ENCODE results near the gene MAP4K4.

Gene MAP4K4

DNA sequence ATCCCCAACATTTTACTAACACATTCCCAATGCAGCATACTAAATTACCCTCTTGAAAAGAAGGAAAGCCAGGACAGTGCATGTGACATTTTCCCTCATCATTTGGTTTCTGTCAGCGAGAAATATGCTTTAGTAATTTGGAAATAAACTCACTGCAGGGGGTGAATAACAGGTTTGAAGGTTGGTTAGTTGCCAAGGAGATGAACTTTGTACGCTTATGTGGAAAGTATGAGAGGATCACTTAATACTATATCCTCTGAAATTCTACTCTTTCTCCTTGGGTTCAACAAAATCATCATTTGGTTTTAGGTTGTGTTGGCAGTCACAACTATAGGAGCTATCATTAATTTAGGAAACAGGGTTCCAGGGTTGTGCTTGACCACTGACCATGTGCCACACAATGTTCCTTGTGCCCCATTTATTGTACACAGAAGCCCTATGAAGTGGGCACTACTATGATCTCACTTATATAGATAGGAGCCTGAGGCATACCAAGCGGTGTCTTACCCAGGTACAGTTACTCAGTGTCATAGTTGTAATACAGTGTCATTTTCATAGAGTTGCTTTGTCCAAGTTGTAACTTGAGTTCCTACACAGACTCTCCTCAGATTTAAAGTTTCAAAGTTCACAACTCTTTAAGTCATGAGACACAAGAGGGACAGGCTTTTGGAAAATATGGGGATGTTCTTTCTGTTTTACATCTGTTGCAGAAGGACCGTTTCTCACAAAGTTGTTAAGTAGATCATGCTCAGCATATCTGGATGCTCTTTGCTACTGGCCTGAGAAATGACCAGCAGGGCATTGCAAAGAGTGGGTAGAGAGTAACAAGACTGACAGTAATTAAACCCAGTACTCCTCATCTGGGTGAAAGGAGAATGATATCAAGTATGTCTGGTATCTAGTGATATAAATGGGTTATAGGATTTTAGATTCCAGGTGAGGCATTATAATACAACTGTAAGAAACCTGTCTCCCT lies 91.8 kb downstream of the MAP4K4 start:
- no peak for DNase-seq (ENCODE audit: low read depth in 2 of 3, low spot score in 1 of 3)

DNA sequence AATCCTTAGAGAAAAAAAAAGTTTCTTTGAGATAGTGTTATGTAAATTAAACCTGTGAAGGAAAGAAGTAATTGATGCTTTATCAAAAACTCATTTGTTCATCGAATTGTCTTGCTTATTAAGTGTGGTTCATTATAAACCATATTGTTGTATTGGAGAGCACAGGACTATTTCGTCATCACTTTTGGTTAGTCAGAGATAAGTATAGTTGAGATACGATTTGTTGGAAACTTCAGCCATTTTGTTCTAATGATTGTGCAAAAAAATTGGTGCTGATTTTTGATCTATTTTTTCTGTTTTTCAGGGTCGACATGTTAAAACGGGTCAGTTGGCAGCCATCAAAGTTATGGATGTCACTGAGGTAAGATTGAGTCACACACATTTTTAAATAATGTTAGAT lies 92.9 kb downstream of the MAP4K4 start:
- no peak for DNase-seq (ENCODE audit: low read depth in 2 of 3, low spot score in 1 of 3)

DNA sequence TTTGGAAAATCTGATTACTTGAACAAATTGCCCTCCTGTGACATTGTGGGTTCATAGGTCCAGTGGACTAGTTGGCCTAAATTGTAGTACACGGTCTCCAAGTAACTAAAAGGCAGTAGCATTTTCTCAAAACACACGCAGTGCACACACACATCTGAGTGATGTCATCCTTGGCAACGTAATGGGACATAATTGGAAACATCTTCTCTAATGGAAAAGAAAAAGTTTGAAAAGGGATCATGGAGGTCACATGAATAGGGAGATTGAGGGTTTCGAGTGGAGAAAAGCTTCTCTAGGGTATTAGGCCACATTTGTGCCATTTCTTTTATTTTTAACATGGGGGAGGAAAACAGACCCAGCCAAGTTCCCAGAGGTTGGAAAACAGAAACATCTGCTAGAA lies 93.3 kb downstream of the MAP4K4 start:
- DNase-seq (ENCODE audit: low read depth in 2 of 3, low spot score in 1 of 3), result no peak

DNA sequence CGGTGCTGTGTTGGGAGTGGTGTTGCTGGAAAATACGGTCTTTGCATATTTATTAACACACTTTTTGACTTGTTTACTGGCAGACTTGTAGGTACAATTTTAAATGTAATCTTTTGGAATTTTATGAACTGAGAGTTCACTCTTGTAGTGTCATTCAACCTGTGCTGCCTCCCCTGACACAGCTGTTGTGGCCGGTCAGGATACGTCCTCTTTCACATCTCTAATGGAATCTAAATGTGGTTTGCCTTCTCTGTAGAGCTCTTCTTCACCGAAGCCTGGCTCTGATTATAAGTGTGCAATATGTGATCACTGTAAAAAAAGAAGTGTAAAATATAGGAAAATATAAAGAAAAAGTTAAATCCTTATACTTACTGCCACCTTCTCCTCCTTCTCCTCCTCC lies 94.7 kb downstream of the MAP4K4 start:
- DNase-seq (ENCODE audit: low read depth in 2 of 3, low spot score in 1 of 3), result no peak

DNA sequence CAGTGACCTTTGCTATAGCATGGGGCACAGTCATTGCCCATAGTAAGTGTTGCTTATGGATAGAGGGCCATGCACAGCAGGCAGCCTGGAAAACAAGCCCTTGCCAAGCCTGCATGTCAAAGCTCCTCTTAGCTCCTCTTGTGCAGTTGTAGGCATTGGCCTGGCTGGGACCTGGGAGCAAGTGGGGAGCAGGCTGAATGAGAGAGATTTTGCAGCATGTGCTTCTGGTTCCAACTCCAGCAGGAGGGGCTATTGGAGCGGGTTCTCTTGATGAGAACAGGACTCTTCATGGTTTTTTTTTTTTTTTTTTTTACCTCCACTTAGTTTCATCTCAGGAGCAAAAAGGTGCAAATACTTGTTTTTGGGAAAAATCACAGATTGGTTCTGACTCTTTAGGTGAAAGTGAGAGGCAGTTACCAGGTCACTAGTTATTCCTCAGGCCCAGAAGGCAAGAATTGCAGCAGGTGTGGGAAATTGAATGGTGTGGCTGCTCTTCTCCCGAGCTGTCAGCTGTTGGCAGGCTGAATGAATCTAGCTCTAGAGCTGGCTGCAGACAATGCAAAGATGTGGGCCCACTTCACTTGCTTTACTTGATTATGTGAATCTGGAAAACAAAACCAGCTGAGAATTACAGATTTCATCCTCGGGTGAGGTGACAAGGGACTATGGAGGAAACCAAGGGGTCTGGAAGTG lies 95.9 kb downstream of the MAP4K4 start:
- DNase-seq (ENCODE audit: low read depth in 2 of 3, low spot score in 1 of 3), result no peak

DNA sequence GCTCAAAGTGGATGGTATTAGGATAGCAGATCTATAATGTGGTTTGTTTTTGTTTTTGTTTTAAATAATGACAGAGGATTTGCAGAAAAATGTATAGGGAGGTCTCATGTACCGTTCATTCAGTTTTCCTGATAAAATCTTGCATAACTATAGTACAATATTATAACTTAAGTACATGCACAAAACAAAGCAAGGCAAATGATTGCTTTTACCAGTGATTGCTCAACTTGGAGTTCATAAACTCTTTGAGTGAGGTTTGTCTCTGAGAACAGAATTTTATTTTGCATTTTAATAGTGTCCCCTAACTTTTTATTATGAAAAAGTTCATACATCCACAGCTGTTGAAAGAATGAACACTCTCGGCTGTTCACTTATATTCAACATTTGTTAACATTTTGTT lies 96.6 kb downstream of the MAP4K4 start:
- DNase-seq (ENCODE audit: low read depth in 2 of 3, low spot score in 1 of 3), result no peak

DNA sequence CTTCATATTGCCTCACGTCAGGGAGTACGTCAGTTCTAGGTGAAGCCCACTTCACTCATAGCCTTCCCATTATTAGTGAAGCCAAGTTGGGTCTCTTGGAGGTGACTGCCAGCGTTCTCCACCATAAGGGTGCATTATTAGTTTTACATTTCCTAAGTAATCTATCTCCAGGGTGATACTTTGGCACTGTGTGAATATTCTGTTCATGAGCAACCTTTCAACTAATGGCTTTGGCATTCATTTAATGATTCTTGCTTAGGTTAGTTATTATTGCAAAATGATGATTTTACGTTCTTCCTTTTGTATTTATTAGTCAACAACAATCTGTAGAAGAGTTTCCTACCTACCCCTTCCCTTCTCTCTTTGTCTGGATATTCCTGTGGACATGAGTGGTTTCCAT lies 97.5 kb downstream of the MAP4K4 start:
- no peak for DNase-seq (ENCODE audit: low read depth in 2 of 3, low spot score in 1 of 3)

DNA sequence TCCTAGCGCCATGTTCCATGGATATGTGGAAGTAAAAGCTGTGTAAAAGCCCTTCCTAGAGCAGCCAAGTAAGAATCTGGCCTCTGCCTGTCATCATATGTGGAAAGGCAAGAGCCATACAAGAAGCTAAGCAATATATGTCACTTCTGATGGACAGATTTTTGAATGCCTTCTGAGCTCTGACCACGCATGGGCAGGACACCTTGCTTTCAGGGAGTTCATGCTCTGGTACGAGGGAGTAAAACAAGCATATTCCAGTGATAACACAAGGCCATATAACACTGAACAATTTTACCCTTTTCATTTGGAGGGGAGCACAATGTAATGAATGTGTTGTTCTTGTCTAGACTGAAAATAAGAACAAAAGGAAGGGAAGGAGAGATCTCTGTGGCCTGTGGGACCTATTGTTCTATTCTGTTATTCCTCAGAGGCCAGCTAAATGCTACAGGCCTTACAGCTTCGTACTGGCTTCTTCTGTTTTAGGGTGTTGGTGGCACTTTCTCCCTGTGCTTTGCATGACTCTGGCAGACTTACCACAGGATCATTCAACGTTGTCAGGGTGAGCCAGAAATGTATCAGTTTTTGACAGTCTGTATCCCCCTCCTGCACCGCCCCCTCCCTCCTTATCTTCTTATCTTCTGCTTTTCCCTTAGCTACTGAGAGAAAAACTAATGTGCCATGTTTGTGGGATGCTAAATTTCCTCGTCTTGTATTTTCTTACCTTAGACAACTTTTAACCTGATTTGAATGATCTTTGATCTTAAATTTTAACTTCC lies 99.5 kb downstream of the MAP4K4 start:
- DNase-seq (ENCODE audit: low read depth in 2 of 3, low spot score in 1 of 3), result no peak

DNA sequence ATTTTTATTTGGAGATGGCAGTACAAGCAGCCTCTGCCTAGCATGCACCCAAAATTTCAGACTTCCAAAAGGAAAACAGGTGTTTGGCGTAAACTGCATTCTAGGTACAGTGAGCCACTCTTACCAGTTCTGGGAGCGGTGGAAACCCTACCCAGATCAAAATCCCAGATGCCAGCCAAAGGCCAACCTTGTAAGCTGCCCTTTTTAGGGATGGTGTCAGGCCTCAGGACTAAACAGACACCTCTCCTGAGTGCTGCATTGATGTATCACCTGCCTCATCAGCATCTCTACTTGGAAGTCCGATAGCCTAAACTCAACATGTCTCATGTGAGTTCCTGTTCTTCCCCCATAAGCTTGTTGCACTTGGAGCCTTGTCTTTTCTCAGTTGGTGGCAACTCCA lies 104.0 kb downstream of the MAP4K4 start:
- no peak for DNase-seq (ENCODE audit: low read depth in 2 of 3, low spot score in 1 of 3)

DNA sequence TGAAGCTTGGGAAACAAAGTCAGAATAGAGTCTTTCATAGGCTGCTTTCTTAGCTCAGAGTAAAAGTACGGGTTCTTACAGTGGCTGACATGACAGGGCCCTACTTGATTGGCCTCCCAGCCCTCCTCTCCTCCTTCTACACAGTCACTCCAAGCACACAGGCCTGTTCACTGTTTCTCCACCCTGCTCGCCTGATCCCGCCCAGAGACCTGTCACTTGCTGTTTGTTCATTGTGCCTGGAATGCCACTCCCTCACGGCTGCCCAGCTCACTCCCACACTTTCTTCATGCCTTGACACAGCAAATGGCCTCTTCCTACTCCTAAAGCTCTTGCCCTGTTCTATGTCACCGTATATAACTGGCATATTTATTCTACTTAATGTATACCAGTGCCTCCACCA lies 104.8 kb downstream of the MAP4K4 start:
- no peak for DNase-seq (ENCODE audit: low read depth in 2 of 3, low spot score in 1 of 3)

DNA sequence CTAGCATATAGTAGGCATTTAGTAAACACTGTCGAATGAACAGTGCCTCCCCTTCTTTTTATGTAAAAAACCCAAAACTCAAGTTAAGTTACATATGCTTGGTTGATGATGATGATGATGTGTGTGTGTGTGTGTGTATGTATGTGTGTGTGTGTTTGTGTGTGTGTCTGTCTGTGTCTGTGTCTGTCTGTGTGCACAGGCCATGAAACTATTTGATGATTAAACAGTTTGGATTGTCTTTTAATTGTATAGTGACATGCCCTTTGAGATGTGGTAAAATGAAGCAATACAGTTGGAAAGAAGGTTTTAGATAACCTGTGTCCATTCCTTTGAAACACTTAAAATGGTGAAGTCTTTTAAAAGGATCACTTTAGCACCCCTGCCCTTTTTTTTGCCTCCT lies 105.6 kb downstream of the MAP4K4 start:
- DNase-seq (ENCODE audit: low read depth in 2 of 3, low spot score in 1 of 3), result no peak

DNA sequence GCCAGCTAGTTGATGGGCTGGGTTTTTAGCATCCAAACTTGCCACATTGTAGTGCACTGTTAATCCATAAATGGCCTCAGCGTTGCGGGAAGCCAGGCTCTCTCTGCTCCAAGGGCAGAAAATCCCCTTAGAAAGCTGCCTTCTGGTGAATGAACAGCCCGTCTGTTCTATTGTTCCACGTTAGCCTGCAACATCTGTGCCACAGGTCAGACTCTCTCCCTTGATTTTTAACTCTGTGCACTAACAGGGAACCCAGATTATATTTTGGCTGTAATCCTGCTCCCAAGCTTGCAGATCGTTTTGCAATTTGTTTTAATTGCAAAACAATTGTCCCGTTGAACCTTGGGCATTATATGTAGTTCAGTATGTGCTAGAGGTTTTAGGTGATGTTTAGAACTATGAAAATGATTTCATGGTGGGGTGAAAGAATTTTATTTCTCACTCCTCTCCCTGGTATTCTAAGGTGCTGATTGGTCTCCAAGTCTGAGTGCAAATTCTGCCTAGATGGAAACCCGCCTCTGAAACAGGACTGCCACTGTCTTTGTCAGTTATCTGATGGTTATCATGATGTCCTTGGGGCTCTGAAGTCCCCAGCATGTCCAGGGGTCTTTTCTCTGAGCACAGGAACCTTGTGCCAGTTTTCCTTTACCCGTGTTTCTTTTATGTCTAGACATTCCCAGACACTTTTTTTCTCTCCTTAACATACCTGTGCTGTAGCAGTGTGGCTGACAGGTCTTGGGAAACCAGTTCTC lies 106.6 kb downstream of the MAP4K4 start:
- DNase-seq (ENCODE audit: low read depth in 2 of 3, low spot score in 1 of 3), result no peak

DNA sequence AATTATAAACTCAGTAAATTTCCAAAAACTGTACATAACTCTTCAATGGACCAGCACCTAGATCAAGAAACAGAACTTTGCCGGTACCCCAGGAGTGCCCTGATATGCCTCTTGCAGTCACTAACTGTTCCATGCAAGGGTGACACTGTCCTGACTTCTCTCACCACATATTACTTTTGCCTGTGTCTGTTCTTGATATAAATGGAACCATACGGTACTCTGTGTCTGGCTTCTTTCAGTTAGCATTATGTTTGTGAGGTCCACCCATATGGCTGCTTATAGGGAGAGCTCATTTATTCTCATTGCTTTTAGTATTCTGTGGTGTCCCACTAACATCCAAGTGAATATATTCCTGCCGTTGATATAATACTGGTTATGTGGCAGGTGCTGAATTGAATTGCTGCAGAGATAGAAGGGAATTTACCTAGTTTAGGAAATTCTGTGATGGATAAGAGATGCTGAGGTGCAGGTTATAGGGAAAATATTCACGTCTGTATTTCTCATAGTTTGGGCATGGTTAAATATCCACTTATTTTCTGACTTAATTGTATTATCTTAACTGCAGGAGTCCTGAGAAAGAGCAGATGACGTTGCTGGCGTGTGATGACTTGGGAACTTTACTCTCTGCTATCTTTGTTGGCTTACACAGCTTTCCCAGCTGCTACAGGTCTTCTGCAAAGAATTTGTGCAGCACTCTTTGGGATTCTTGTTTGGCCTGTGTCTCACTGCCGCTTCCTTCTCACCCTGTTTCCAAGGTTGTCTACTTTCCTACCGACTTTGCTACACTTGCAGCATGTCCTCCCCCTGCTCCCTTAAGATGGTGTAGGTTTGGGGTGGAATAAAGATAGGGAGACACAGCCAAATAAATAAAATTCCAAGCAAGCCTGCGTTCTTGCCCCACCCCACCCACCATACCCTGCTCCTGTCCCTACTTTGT lies 107.9 kb downstream of the MAP4K4 start:
- no peak for DNase-seq (ENCODE audit: low read depth in 2 of 3, low spot score in 1 of 3)

DNA sequence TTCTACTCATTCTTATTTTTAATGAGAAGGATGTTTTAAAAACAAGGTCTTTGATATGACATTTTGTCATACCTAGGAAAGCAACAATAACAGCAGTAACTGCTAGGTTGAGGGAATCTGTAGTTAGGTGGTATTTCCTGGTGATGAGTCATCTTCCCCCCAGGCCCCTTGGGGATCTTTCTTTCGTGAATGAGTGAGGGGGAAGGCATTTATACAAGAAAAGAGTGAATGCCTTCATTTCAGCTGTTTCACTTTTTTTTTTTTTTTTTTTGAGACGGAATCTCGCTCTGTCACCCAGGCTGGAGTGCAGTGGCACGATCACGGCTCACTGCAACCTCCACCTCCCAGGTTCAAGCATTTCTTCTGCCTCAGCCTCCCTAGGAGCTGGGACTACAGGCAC lies 108.6 kb downstream of the MAP4K4 start:
- DNase-seq (ENCODE audit: low read depth in 2 of 3, low spot score in 1 of 3), result no peak

DNA sequence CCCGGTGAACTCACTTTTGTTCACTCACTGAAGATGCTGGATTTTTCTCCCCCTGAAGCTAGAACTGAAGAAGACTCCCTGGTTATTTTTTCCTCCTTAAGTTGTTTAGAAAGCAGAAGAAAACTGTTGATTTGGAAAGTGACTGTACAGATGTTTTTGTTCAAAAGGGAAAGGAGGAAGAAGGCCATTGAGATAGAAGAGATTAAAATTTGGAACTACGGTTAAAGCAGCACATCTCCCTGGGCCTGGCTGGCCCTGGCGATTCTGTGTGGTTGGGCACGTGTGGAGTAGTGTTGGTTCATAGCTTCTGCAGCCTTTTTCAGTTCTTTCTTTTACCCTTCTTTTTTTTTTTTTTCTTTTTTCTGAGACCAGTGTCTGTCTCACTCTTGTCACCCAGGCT lies 109.2 kb downstream of the MAP4K4 start:
- no peak for DNase-seq (ENCODE audit: low read depth in 2 of 3, low spot score in 1 of 3)

DNA sequence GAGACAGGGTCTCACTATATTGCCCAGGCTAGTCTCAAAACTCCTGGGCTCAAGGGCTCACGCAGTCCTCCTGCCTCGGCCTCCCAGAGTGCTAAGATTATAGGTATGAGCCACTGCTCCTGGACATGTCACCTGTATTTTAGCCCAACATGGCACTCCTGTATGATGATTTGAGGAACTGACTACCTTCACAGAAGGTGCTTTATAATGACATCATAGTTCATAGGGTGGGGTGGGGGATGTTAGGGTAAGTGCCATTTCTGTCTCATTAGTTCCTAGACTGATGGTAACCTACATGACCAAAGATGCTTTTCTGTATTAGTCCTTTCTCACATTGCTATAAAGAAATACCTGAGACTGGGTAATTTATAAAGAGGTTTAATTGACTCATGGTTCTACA lies 109.7 kb downstream of the MAP4K4 start:
- DNase-seq (ENCODE audit: low read depth in 2 of 3, low spot score in 1 of 3), result no peak

DNA sequence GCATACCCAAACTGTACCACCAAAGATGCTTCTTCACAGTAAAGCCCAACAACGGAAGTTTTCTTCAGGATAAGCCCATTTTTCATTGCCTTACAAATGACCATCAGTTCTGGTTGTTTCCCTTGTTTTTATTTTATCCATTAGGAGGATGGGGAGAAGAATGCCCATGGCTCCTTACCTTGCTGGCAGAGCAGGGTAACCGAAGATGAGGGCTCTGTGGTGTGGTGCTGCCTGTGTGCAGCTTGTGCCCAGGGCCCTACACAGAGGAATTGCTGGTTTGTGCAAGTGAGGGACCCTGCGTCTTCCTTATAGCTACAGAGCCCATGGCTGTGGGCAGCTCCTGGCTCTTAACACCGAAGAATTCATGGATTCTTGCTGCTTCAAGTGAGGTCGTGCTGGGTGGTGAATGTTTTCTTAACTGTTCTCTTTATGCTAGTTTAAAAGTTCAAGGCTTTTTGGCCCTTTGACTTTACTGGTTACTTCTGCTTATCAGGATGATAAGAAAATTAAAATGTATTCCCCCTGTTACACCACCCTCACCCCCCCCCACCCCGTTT lies 110.6 kb downstream of the MAP4K4 start:
- DNase-seq (ENCODE audit: low read depth in 2 of 3, low spot score in 1 of 3), result no peak

DNA sequence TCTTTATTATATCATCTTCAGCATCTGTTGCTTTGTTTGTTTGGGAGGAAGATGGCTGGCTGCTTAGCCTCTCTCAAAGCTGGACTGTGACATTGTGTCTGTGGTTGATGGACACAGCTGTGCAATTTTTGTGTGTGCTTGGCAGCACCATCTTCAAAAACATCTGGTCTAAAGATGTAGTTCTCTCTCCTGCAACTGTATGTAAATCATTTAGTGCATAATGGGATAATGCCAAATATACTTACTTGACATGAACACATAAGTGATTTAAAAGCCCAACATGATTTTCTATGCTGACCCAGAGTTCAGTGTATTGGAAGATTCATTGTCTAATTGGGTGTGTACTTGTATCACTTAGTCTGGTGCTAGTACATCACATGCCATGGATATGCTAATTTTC lies 112.2 kb downstream of the MAP4K4 start:
- DNase-seq (ENCODE audit: low read depth in 2 of 3, low spot score in 1 of 3), result no peak

DNA sequence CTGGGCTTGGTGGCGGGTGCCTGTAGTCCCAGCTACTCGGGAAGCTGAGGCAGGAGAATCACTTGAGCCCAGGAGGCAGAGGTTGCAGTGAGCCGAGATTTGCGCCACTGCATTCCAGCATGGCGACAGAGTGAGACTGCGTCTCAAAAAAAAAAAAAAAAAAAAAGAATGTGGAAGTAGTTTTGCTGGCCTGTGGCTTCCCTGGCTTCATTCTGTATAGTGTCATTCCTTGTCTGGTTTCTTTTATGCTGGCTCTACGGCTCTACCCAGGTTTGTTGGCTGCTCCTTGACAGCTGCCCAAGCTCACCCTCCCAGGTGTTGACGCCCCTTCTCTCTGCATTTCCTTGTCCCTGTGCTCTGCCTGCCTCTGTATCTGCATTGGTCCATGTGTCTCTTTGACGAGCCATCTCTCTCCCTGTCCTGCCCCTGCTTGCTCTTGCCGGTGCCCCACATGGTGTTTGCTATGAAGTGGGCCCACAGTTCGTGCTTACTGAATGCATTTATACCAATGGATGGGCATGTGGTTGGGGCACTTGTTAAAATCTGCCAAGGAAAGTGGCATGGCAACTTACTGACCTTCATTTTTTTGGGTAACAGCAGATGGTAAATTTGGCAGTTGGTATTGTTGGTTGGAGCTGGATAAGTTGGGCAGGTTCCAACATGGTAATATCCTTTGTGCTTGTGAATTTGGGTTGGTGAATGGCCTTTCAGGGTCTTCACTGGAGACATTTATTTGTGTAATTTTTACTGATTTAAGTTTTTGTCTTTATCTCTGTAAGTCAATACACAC lies 113.9 kb downstream of the MAP4K4 start:
- DNase-seq (ENCODE audit: low read depth in 2 of 3, low spot score in 1 of 3), result no peak

Data from stimulated activated CD4-positive, alpha-beta T cell treated with anti-CD3 and anti-CD28 coated beads, Interleukin-12 subunit alpha, Interleukin-12 subunit beta, amount 100 ng/mL, for 48 hours (primary cell).